ENCODE data around the gene COX19.

DNA sequence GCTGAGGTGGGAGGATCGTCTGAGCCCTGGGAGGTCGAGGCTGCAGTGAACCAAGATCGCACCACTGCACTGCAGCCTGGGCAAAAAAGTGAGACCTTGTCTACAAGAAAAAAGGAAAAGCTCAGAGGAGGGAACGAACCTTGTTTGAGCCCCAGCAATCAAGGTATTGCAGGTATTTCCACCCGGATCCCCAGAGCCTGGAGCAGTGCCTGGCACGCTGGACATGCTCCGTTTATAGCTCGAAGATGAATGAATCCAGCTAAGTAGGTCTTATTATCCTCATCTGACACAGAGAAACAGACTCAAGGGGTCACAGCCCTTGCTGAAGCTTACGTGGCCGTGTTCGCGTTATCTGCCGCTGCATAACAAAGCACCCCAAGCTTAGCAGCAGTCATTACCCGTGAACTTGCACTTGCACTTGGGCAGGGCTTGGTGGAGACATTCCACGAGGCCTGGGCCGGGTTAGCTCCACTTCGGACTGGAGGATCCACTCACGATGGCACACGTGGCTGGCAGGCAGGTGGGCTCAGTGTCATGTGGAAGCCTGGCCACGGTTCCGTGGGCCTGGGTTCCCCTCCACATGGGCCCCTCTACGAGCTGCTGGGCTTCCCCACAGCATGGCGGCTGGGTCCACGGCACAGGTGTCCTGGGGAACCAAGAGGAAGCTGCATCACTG, 3.2 kb upstream of the COX19 start:
- TF ChIP-seq, protein P1, sequence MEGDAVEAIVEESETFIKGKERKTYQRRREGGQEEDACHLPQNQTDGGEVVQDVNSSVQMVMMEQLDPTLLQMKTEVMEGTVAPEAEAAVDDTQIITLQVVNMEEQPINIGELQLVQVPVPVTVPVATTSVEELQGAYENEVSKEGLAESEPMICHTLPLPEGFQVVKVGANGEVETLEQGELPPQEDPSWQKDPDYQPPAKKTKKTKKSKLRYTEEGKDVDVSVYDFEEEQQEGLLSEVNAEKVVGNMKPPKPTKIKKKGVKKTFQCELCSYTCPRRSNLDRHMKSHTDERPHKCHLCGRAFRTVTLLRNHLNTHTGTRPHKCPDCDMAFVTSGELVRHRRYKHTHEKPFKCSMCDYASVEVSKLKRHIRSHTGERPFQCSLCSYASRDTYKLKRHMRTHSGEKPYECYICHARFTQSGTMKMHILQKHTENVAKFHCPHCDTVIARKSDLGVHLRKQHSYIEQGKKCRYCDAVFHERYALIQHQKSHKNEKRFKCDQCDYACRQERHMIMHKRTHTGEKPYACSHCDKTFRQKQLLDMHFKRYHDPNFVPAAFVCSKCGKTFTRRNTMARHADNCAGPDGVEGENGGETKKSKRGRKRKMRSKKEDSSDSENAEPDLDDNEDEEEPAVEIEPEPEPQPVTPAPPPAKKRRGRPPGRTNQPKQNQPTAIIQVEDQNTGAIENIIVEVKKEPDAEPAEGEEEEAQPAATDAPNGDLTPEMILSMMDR (conservative IDR thresholded peaks at IDR 0.05; ENCODE audit: low read depth in 2 of 2), result no peak
- no peak for TF ChIP-seq EZH2phosphoT487 (IDR thresholded peaks at IDR 0.05; ENCODE audit: unreplicated experiment)
- TF ChIP-seq, protein P2, sequence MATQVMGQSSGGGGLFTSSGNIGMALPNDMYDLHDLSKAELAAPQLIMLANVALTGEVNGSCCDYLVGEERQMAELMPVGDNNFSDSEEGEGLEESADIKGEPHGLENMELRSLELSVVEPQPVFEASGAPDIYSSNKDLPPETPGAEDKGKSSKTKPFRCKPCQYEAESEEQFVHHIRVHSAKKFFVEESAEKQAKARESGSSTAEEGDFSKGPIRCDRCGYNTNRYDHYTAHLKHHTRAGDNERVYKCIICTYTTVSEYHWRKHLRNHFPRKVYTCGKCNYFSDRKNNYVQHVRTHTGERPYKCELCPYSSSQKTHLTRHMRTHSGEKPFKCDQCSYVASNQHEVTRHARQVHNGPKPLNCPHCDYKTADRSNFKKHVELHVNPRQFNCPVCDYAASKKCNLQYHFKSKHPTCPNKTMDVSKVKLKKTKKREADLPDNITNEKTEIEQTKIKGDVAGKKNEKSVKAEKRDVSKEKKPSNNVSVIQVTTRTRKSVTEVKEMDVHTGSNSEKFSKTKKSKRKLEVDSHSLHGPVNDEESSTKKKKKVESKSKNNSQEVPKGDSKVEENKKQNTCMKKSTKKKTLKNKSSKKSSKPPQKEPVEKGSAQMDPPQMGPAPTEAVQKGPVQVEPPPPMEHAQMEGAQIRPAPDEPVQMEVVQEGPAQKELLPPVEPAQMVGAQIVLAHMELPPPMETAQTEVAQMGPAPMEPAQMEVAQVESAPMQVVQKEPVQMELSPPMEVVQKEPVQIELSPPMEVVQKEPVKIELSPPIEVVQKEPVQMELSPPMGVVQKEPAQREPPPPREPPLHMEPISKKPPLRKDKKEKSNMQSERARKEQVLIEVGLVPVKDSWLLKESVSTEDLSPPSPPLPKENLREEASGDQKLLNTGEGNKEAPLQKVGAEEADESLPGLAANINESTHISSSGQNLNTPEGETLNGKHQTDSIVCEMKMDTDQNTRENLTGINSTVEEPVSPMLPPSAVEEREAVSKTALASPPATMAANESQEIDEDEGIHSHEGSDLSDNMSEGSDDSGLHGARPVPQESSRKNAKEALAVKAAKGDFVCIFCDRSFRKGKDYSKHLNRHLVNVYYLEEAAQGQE (IDR thresholded peaks at IDR 0.05; ENCODE audit: unreplicated experiment), result no peak
- TF ChIP-seq POLR2AphosphoS5 (IDR thresholded peaks at IDR 0.05; ENCODE audit: low read depth), result no peak
- no peak for TF ChIP-seq JUNB (IDR thresholded peaks at IDR 0.05; ENCODE audit: unreplicated experiment)
- TF ChIP-seq EZH2 (IDR thresholded peaks at IDR 0.05; ENCODE audit: low read depth, unreplicated experiment), result no peak
- TF ChIP-seq CREB1 (CRISPR knock-in tag; IDR thresholded peaks at IDR 0.05; ENCODE audit: low read depth), result no peak
- no peak for TF ChIP-seq ZNF331 (CRISPR knock-in tag; IDR thresholded peaks at IDR 0.05; ENCODE audit: low read depth)
- no peak for TF ChIP-seq ZNF114 (CRISPR knock-in tag; IDR thresholded peaks at IDR 0.05)
- TF ChIP-seq, protein P3, sequence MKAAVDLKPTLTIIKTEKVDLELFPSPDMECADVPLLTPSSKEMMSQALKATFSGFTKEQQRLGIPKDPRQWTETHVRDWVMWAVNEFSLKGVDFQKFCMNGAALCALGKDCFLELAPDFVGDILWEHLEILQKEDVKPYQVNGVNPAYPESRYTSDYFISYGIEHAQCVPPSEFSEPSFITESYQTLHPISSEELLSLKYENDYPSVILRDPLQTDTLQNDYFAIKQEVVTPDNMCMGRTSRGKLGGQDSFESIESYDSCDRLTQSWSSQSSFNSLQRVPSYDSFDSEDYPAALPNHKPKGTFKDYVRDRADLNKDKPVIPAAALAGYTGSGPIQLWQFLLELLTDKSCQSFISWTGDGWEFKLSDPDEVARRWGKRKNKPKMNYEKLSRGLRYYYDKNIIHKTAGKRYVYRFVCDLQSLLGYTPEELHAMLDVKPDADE (IDR thresholded peaks at IDR 0.05), result no peak
- TF ChIP-seq NANOG (IDR thresholded peaks at IDR 0.05; ENCODE audit: borderline replicate concordance), result no peak
- TF ChIP-seq, protein P4, sequence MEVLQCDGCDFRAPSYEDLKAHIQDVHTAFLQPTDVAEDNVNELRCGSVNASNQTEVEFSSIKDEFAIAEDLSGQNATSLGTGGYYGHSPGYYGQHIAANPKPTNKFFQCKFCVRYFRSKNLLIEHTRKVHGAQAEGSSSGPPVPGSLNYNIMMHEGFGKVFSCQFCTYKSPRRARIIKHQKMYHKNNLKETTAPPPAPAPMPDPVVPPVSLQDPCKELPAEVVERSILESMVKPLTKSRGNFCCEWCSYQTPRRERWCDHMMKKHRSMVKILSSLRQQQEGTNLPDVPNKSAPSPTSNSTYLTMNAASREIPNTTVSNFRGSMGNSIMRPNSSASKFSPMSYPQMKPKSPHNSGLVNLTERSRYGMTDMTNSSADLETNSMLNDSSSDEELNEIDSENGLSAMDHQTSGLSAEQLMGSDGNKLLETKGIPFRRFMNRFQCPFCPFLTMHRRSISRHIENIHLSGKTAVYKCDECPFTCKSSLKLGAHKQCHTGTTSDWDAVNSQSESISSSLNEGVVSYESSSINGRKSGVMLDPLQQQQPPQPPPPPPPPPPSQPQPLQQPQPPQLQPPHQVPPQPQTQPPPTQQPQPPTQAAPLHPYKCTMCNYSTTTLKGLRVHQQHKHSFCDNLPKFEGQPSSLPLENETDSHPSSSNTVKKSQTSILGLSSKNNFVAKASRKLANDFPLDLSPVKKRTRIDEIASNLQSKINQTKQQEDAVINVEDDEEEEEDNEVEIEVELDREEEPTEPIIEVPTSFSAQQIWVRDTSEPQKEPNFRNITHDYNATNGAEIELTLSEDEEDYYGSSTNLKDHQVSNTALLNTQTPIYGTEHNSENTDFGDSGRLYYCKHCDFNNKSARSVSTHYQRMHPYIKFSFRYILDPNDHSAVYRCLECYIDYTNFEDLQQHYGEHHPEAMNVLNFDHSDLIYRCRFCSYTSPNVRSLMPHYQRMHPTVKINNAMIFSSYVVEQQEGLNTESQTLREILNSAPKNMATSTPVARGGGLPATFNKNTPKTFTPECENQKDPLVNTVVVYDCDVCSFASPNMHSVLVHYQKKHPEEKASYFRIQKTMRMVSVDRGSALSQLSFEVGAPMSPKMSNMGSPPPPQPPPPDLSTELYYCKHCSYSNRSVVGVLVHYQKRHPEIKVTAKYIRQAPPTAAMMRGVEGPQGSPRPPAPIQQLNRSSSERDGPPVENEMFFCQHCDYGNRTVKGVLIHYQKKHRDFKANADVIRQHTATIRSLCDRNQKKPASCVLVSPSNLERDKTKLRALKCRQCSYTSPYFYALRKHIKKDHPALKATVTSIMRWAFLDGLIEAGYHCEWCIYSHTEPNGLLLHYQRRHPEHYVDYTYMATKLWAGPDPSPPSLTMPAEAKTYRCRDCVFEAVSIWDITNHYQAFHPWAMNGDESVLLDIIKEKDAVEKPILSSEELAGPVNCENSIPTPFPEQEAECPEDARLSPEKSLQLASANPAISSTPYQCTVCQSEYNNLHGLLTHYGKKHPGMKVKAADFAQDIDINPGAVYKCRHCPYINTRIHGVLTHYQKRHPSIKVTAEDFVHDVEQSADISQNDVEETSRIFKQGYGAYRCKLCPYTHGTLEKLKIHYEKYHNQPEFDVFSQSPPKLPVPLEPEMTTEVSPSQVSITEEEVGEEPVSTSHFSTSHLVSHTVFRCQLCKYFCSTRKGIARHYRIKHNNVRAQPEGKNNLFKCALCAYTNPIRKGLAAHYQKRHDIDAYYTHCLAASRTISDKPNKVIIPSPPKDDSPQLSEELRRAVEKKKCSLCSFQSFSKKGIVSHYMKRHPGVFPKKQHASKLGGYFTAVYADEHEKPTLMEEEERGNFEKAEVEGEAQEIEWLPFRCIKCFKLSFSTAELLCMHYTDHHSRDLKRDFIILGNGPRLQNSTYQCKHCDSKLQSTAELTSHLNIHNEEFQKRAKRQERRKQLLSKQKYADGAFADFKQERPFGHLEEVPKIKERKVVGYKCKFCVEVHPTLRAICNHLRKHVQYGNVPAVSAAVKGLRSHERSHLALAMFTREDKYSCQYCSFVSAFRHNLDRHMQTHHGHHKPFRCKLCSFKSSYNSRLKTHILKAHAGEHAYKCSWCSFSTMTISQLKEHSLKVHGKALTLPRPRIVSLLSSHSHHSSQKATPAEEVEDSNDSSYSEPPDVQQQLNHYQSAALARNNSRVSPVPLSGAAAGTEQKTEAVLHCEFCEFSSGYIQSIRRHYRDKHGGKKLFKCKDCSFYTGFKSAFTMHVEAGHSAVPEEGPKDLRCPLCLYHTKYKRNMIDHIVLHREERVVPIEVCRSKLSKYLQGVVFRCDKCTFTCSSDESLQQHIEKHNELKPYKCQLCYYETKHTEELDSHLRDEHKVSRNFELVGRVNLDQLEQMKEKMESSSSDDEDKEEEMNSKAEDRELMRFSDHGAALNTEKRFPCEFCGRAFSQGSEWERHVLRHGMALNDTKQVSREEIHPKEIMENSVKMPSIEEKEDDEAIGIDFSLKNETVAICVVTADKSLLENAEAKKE (CRISPR knock-in tag; IDR thresholded peaks at IDR 0.05), result no peak
